ENCODE results near the gene EEF1AKMT3.

The EEF1AKMT3 gene

DNA sequence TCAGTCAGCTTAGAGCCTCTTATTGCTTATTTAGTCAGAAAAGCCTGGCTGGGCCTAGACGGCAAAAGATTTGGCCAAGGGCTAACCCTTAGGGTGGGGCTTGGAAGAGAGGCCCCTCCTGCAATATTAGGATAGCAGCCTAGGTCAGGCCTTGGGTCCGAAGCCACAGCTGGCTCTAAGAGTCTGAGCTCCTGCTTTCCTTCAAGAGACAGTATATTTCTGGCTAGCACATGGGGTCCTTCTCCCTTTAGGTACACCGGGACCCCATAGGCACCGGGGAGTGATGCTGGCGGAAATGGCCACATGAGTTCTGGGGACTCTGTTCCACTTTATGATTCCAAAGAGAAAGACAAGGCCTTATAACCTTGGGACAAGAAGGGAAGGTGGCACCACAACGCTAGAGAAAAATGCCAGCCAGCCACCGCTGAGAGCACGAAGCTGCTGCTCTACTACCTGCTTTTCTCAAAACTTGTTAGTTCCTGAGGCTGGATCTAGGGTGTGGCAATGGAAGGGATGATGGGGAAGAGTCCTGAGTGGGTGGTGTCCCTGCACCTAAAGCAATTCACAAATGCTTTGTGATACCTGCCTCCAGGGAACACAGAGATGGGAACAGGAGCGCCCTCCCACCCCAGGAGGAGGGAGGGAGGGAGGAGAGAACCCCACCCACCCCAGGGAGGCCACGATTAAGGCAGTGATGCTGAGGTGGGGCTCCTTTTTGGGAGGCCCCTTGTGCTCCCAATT lies 49.2 kb downstream of the EEF1AKMT3 start:
- no peak for DNase-seq

DNA sequence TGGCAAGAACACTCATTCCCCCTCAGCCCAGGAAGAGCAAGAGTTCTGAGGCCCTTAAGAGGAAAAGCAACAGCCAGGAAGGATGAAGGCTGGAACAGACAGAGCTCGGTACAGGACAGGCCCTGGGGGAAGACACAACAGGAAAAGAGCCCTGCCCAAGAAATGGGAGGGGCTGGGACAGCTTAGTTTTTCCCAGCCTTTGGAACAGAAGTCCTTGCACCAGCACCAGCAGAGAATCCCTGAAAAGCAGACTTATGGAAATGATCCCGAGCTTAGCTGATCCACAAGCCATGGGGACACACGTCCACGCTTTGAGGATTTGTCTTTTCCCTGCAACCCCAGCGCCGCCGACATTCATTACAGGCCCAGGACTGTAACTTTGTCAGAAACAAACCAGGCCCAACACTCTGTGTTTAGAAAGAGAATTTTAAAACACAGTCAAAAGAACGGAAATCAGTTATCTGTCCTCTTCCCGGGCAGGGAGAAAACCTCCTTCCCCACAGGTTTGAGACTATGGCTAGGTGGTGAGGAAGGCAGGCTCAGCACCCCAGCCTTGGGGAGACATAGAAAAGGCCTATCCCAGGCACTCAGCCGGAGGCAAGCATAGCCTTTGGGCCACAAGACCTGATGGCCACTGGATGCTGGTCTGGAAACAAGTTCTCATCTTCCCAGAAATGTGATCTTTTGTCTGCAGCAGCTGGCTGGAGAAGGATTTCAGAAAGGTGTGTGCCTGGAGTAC lies 50.1 kb downstream of the EEF1AKMT3 start:
- no peak for DNase-seq

DNA sequence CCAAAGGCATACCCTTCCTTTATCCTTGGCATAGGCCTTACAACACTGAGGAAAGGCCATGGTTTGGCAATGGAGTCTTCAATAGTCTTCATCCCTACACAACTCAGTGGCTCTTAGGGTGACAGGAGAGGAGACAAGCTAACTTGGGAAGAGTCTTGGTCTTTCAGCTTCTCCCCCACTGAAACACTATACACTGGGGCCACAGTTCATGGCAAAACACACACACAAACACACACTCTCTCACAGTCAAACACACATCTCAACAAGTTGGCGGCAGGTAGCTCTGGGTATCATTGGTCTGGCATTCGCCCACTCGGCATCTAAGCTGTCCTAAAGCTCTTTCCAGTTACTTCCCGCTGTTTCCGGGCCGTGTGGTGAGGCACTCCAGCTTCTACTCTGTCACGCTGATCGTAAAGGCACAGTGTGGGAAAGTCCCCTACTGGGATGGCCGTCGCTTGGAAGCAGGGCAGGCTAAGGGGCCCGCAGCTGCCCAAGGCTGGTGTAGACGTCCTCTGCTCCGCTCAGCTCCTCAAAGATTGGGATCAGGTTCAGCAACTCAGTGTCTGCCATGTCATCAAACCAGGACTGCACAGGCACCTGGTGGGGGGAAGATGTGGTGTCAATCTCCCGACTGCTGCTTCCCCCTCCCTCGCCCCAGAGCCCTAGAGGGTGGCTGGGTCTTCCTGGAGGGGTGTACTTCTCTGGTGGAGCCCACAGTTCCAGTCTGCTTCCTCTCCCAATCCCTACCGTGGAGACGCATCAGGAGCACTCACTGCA lies 50.9 kb downstream of the EEF1AKMT3 start:
- DNase-seq: no peak

DNA sequence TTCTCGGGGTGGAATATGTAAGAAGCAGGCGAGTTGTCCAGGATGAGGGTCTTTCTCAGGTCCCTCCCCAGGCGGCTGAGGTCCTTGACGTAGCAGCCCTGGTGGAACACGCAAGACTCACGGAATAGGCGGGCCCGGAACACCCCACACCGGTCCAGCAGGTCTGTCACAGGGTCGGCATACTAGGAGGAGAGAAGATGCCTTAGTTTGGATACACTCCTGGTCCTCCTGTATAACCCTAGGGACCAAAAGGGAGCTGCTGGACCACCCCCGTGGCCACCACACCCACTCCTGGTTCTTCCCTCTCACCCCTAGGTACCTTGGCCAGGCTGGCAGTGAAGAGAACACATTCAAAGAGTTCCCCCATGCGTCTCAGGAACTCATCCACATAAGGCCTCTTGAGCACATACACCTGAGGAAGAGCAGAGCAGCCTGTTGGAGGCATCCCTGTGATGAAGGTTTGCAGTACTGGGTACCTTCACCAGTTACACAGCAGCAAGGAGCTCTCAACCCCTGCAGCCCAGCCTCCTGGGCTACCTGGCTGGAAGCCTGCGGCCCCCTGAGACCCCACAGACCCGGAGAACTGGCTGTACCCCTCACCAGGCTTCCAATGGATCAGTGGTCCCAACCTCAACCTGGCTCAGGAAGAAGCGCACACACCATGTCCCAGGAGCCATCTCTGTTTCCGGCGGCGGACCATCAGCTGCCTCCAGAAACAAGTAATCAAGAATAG lies 51.7 kb downstream of the EEF1AKMT3 start:
- DNase-seq: no peak

GRCh38 chr12:57825451-57825850 lies 53.0 kb downstream of the EEF1AKMT3 start:
- DNase-seq: no peak

DNA sequence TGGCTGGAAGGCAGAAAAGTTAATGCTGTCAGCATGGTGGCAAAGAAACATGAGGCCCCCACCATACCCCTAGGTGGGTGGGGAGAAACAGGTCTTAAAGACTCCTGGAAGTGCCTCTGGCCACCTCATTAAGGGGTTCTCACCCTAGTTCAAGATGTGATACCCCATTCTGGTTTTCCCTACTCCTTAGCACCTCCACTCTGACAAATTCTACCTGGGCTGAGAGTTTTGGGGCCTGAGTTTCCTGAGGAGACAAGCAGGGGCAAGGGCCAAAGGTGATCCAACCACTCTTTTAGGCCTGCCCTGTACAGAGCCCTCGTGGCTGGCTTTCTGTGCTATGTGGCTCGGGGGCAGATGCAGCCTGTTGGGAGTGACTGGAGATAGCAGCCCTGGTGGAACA lies 54.0 kb downstream of the EEF1AKMT3 start:
- no peak for DNase-seq

- no peak for DNase-seq
These were observed 54.6 kb downstream of the EEF1AKMT3 start for GRCh38 chr12:57826966-57827365.

GRCh38 chr12:57829025-57829777 lies 56.8 kb downstream of the EEF1AKMT3 start:
- no peak for DNase-seq

- DNase-seq: no peak
These were observed 58.0 kb downstream of the EEF1AKMT3 start for GRCh38 chr12:57830393-57830792.

Data from activated CD8-positive, alpha-beta memory T cell treated with anti-CD3 and anti-CD28 coated beads, Interleukin-2, amount 50 U/mL, for 48 hours (primary cell).